GM04503 (cell line): ENCODE data around the gene LRRC18.

ENCODE experiments used
- DNase-seq: peaks from one replicate; pipeline ENCODE4 v3.0.0-alpha.2; 2012; ENCODE audit warnings: low read depth

LRRC18 gene

GRCh38 chr10:48907730-48908129, 31.9 kb downstream of the LRRC18 start:
- DNase-seq: no peak

GRCh38 chr10:48906841-48907240, 32.8 kb downstream of the LRRC18 start:
- DNase-seq: no peak

GRCh38 chr10:48905311-48905710, 34.3 kb downstream of the LRRC18 start:
- DNase-seq: no peak

- DNase-seq: no peak
Observed at GRCh38 chr10:48904861-48905260, 34.8 kb downstream of the LRRC18 start.

- no peak for DNase-seq
Observed at GRCh38 chr10:48903151-48903550, 36.5 kb downstream of the LRRC18 start.

- DNase-seq: no peak
Observed at GRCh38 chr10:48902096-48902495, 37.5 kb downstream of the LRRC18 start.

GRCh38 chr10:48901319-48901718, 38.3 kb downstream of the LRRC18 start:
- DNase-seq: no peak

GRCh38 chr10:48900371-48900801, 39.3 kb downstream of the LRRC18 start:
- DNase-seq: no peak

GRCh38 chr10:48899781-48900180, 39.9 kb downstream of the LRRC18 start:
- no peak for DNase-seq

GRCh38 chr10:48898426-48898825, 41.2 kb downstream of the LRRC18 start:
- DNase-seq: no peak

GRCh38 chr10:48897441-48897790, 42.2 kb downstream of the LRRC18 start:
- DNase-seq: no peak

- peak; percentile 10 for DNase-seq
Observed at GRCh38 chr10:48896756-48897440, 42.7 kb downstream of the LRRC18 start.

- no peak for DNase-seq
Observed at GRCh38 chr10:48895803-48896195, 43.8 kb downstream of the LRRC18 start.

- DNase-seq: no peak
Observed at GRCh38 chr10:48894911-48895802, 44.5 kb downstream of the LRRC18 start.

- no peak for DNase-seq
Observed at GRCh38 chr10:48890888-48891850, 48.5 kb downstream of the LRRC18 start.

GRCh38 chr10:48887982-48888381, 51.7 kb downstream of the LRRC18 start:
- no peak for DNase-seq

GRCh38 chr10:48885376-48885775, 54.3 kb downstream of the LRRC18 start:
- DNase-seq: no peak

- DNase-seq: no peak
Observed at GRCh38 chr10:48884179-48885045, 55.2 kb downstream of the LRRC18 start.

GRCh38 chr10:48883701-48884100, 55.9 kb downstream of the LRRC18 start:
- no peak for DNase-seq

- DNase-seq: no peak
Observed at GRCh38 chr10:48882881-48883280, 56.8 kb downstream of the LRRC18 start.

- no peak for DNase-seq
Observed at GRCh38 chr10:48881937-48882336, 57.7 kb downstream of the LRRC18 start.
